ENCODE measurements around the gene HIP1R.

HIP1R gene

GRCh38 chr12:122830517-122831214 is 4.6 kb upstream of the HIP1R start:
- TF ChIP-seq CTCF (IDR thresholded peaks at IDR 0.05; ENCODE audit: borderline replicate concordance, insufficient read depth, low read depth, low read length) = no peak

GRCh38 chr12:122834104-122834920 is 945 bp upstream of the HIP1R start:
- no peak overlapping the region for H3K4me3 ChIP-seq (ENCODE audit: low read depth, low read length)
- no peak for TF ChIP-seq CTCF (IDR thresholded peaks at IDR 0.05; ENCODE audit: borderline replicate concordance, insufficient read depth, low read depth, low read length)

More at GRCh38 chr12:122830517-122831214, 4.6 kb upstream of the HIP1R start:
- no peak overlapping the region for H3K4me3 ChIP-seq (ENCODE audit: low read depth, low read length)

- peak overlapping the region; percentile 59 for H3K4me3 ChIP-seq (ENCODE audit: low read depth, low read length)
- TF ChIP-seq CTCF (IDR thresholded peaks at IDR 0.05; ENCODE audit: borderline replicate concordance, insufficient read depth, low read depth, low read length) = no peak
These were observed 431 bp downstream of the HIP1R start for GRCh38 chr12:122835750-122836026.

- peak overlapping the region; percentile 59 for H3K4me3 ChIP-seq (ENCODE audit: low read depth, low read length)
- no peak for TF ChIP-seq CTCF (IDR thresholded peaks at IDR 0.05; ENCODE audit: borderline replicate concordance, insufficient read depth, low read depth, low read length)
These were observed 1.0 kb downstream of the HIP1R start for GRCh38 chr12:122836027-122836921.

GRCh38 chr12:122837306-122838265 is 2.3 kb downstream of the HIP1R start:
- TF ChIP-seq CTCF (IDR thresholded peaks at IDR 0.05; ENCODE audit: borderline replicate concordance, insufficient read depth, low read depth, low read length) = no peak
- H3K4me3 ChIP-seq (ENCODE audit: low read depth, low read length) = no peak overlapping the region

- no peak overlapping the region for H3K4me3 ChIP-seq (ENCODE audit: low read depth, low read length)
- TF ChIP-seq CTCF (IDR thresholded peaks at IDR 0.05; ENCODE audit: borderline replicate concordance, insufficient read depth, low read depth, low read length) = no peak
These were observed 3.6 kb downstream of the HIP1R start for GRCh38 chr12:122838841-122839240.

Data from GM12875 (cell line).